H1 (cell line): ENCODE data around the gene PIGU. TPM values are rescaled to one million over a fixed set of nuclear protein-coding genes. Genes with fewer than 3 reads are reported as not detected.

Experiments used
- CTCF ChIA-PET: fragments of 300-600 bp; sonication (Branson Sonifier 250); formaldehyde crosslinking; loops from one replicate; lab custom pipeline; 2021; ENCODE audit not compliant: partially characterized antibody; lab: Charles Lee
- POLR2A ChIA-PET: fragments of 300-600 bp; sonication (Branson Sonifier 250); formaldehyde crosslinking; loops from one replicate; lab custom pipeline; 2021; ENCODE audit warnings: inconsistent platforms; ENCODE audit not compliant: partially characterized antibody; lab: Charles Lee
- DNase-seq, 2 experiments: peaks; one replicate each; pipeline versions ENCODE4 v3.0.0 to v3.0.0-alpha.2; 2010 to 2022; ENCODE audit warnings: low spot score in 2 of 2, low read depth in 1 of 2, mixed read lengths in 1 of 2
- FAIRE-seq: peaks from 2 replicates; lab custom pipeline; 2011; peaks lifted over from hg19 to GRCh38; lab: Jason Lieb, UNC
- H2AFZ ChIP-seq: 2 replicates; pipeline ENCODE4 v1.8.1; 2012; ENCODE audit warnings: low read length, inconsistent platforms
- H2AK5ac ChIP-seq: 2 replicates; pipeline ENCODE4 v1.6.1; 2013; ENCODE audit warnings: low read depth, low read length
- H2BK120ac ChIP-seq: replicated peaks from 2 replicates; pipeline ENCODE3; 2013; ENCODE audit warnings: low read depth, low read length, inconsistent platforms
- H2BK12ac ChIP-seq: 2 replicates; pipeline ENCODE4 v1.6.1; 2013; ENCODE audit warnings: low read depth, low read length
- H2BK15ac ChIP-seq: 2 replicates; pipeline ENCODE4 v1.6.1; 2013; ENCODE audit warnings: low read length
- H2BK20ac ChIP-seq: 2 replicates; pipeline ENCODE4 v1.6.1; 2013; ENCODE audit warnings: low read length
- H2BK5ac ChIP-seq: 2 replicates; pipeline ENCODE4 v1.6.1; 2013; ENCODE audit warnings: low read depth, low read length
- H3K14ac ChIP-seq: 2 replicates; pipeline ENCODE4 v1.6.1; 2013; ENCODE audit warnings: inconsistent platforms; ENCODE audit not compliant: insufficient read length
- H3K18ac ChIP-seq: 2 replicates; pipeline ENCODE4 v1.6.1; 2013; ENCODE audit warnings: low read length; ENCODE audit errors: extremely low read depth
- H3K23ac ChIP-seq: 2 replicates; pipeline ENCODE4 v1.6.1; 2013; ENCODE audit warnings: inconsistent platforms; ENCODE audit not compliant: insufficient read length
- H3K23me2 ChIP-seq: 2 replicates; pipeline ENCODE4 v1.6.1; 2013; ENCODE audit warnings: low read depth, low read length
- H3K27ac ChIP-seq: 2 replicates; pipeline ENCODE4 v1.6.1; 2011; ENCODE audit warnings: low read depth, low read length, inconsistent platforms
- H3K27me3 ChIP-seq, 4 experiments: replicated peaks in 1 of 4; 1 replicate in 1 of 4; 2 replicates in 3 of 4; pipeline versions ENCODE4 v1.6.1 to v1.8.1; 2011 to 2013; ENCODE audit warnings: low read length in 3 of 4, mild to moderate bottlenecking in 3 of 4, inconsistent platforms in 2 of 4, mixed read lengths in 2 of 4, moderate library complexity in 1 of 4; ENCODE audit not compliant: control insufficient read depth in 3 of 4, insufficient read depth in 3 of 4; ENCODE audit errors: extremely low read depth in 1 of 4
- H3K36me3 ChIP-seq, 4 experiments: 2 replicates each; pipeline versions ENCODE4 v1.6.1 to v1.8.1; 2011 to 2013; ENCODE audit warnings: mild to moderate bottlenecking in 4 of 4, low read length in 3 of 4, moderate library complexity in 2 of 4, control low read depth in 1 of 4, inconsistent platforms in 1 of 4; ENCODE audit not compliant: insufficient read depth in 4 of 4, control insufficient read depth in 2 of 4
- H3K4ac ChIP-seq: replicated peaks from 2 replicates; pipeline ENCODE3; 2013; ENCODE audit warnings: low read length, low read depth, mixed read lengths, inconsistent platforms; ENCODE audit not compliant: insufficient read length
- H3K4me1 ChIP-seq, 4 experiments: replicated peaks in 1 of 4; 1 replicate in 1 of 4; 2 replicates in 3 of 4; pipeline versions ENCODE4 v1.6.1 to v1.8.1; 2011 to 2013; ENCODE audit warnings: low read length in 3 of 4, inconsistent platforms in 2 of 4, mixed read lengths in 1 of 4; ENCODE audit not compliant: insufficient read depth in 4 of 4, control insufficient read depth in 3 of 4
- H3K4me2 ChIP-seq, 2 experiments: 2 replicates each; pipeline versions ENCODE4 v1.6.1 to v1.8.1; 2011 to 2013; ENCODE audit warnings: low read depth in 2 of 2, low read length in 2 of 2, control low read depth in 1 of 2, inconsistent platforms in 1 of 2, mild to moderate bottlenecking in 1 of 2; ENCODE audit not compliant: insufficient read depth in 1 of 2
- H3K4me3 ChIP-seq, 4 experiments: fragments of 200-600, 300-600 bp in 1 of 4; sonication (generic), shearing (Covaris generic), sonication (Bioruptor Twin) in 1 of 4; 2 replicates each; pipeline versions ENCODE4 v1.5.1 to v1.8.1; 2011 to 2016; ENCODE audit warnings: low read length in 4 of 4, low read depth in 3 of 4, control low read depth in 2 of 4, inconsistent platforms in 2 of 4, mild to moderate bottlenecking in 2 of 4, mixed read lengths in 1 of 4, moderate library complexity in 1 of 4; ENCODE audit not compliant: insufficient read depth in 2 of 4; ENCODE audit errors: extremely low read depth in 1 of 4
- H3K56ac ChIP-seq: replicated peaks from 2 replicates; pipeline ENCODE3; 2013; ENCODE audit warnings: low read depth, mild to moderate bottlenecking, mixed read lengths, low read length, inconsistent platforms; ENCODE audit not compliant: insufficient read length
- H3K79me1 ChIP-seq: 2 replicates; pipeline ENCODE4 v1.6.1; 2013; ENCODE audit warnings: low read depth, low read length, control low read depth
- H3K79me2 ChIP-seq, 2 experiments: 2 replicates each; pipeline versions ENCODE4 v1.6.1 to v1.8.1; 2012 to 2013; ENCODE audit warnings: low read length in 2 of 2, mild to moderate bottlenecking in 2 of 2, inconsistent platforms in 1 of 2; ENCODE audit not compliant: insufficient read depth in 2 of 2, control insufficient read depth in 1 of 2
- H3K9ac ChIP-seq, 4 experiments: replicated peaks in 1 of 4; 1 replicate in 1 of 4; 2 replicates in 3 of 4; pipeline versions ENCODE4 v1.6.1 to v1.8.1; 2011 to 2013; ENCODE audit warnings: low read depth in 3 of 4, low read length in 3 of 4, control low read depth in 2 of 4, mild to moderate bottlenecking in 2 of 4, moderate library complexity in 2 of 4, inconsistent platforms in 1 of 4; ENCODE audit errors: extremely low read depth in 1 of 4
- H3K9me3 ChIP-seq, 2 experiments: 2 replicates each; pipeline versions ENCODE4 v1.6.1 to v1.8.1; 2012 to 2013; ENCODE audit warnings: mild to moderate bottlenecking in 2 of 2, moderate library complexity in 2 of 2, control low read depth in 1 of 2, inconsistent platforms in 1 of 2, low read depth in 1 of 2, low read length in 1 of 2, mixed read lengths in 1 of 2; ENCODE audit not compliant: insufficient read depth in 2 of 2
- H4K20me1 ChIP-seq, 2 experiments: replicated peaks in 1 of 2; 2 replicates each; pipeline versions ENCODE3 to v1.8.1; 2011 to 2013; ENCODE audit warnings: inconsistent platforms in 2 of 2, low read length in 2 of 2, mild to moderate bottlenecking in 1 of 2; ENCODE audit not compliant: insufficient read depth in 2 of 2, control insufficient read depth in 1 of 2
- H4K5ac ChIP-seq: 2 replicates; pipeline ENCODE4 v1.6.1; 2013; ENCODE audit warnings: low read length, low read depth, mixed read lengths, inconsistent platforms; ENCODE audit not compliant: insufficient read length
- H4K8ac ChIP-seq: 2 replicates; pipeline ENCODE4 v1.8.0; 2013; ENCODE audit warnings: mild to moderate bottlenecking, moderate library complexity, low read length, inconsistent platforms; ENCODE audit not compliant: insufficient read depth; ENCODE audit errors: extremely low read depth
- H4K91ac ChIP-seq: replicated peaks from 2 replicates; pipeline ENCODE3; 2013; ENCODE audit warnings: low read length, mixed read lengths, inconsistent platforms; ENCODE audit not compliant: insufficient read length
- CREB1 ChIP-seq: IDR thresholded peaks from 2 replicates; pipeline ENCODE4 v1.6.1; 2012; ENCODE audit warnings: inconsistent platforms
- FOSL1 ChIP-seq: IDR thresholded peaks from 2 replicates; pipeline ENCODE4 v1.6.1; 2011; ENCODE audit warnings: mild to moderate bottlenecking, low read depth, low read length, moderate library complexity; ENCODE audit not compliant: insufficient read depth
- TAF1 ChIP-seq: IDR thresholded peaks from 2 replicates; pipeline ENCODE4 v1.6.1; 2011; ENCODE audit warnings: mild to moderate bottlenecking, low read depth, low read length
- TCF12 ChIP-seq: IDR thresholded peaks from 2 replicates; pipeline ENCODE4 v1.6.1; 2011; ENCODE audit warnings: low read depth, mild to moderate bottlenecking, low read length
- TEAD4 ChIP-seq: IDR thresholded peaks from 2 replicates; pipeline ENCODE4 v1.6.1; 2012; ENCODE audit warnings: low read depth, low read length, inconsistent platforms, mixed read lengths
- WGBS, 2 experiments: shearing (Covaris generic) in 1 of 2; methylation state at CpG; one replicate each; pipeline versions ENCODE4 v1.1.6 to v1.1.7; 2013 to 2015; ENCODE audit warnings: low lambda C conversion rate in 2 of 2, mixed read lengths in 2 of 2, inconsistent platforms in 1 of 2, low coverage in 1 of 2, missing lambda C conversion rate in 1 of 2; ENCODE audit not compliant: insufficient replicate concordance in 2 of 2, insufficient coverage in 1 of 2, insufficient read length in 1 of 2; ENCODE audit errors: extremely low coverage in 1 of 2, missing lambda C conversion rate in 1 of 2; 5-methylcytosine and 5-hydroxymethylcytosine counted together
- polyA plus RNA-seq, 7 experiments: library from polyadenylated mRNA; depleted of rRNA in 3 of 7; stranded (reverse) in 5 of 7; unstranded in 2 of 7; fragments of >200 nt in 5 of 7; fragments of 200-250 nt in 2 of 7; gene quantifications; 1 replicate in 5 of 7; 2 replicates in 1 of 7; 4 replicates in 1 of 7; pipeline versions ENCODE4 v1.2.1 to v1.2.3, GENCODE V29; 2011 to 2013; ENCODE audit warnings: missing spikeins in 2 of 7, mixed read lengths in 2 of 7
- total RNA-seq: library from RNA; stranded (reverse); fragmentation: NEBNext Ultra II Directional; extraction: Animal tissue kit (Norgen Biotek cat#: 25700); gene quantifications from 2 replicates; pipeline ENCODE4 v1.2.1, GENCODE V29; 2021

The PIGU gene
- total and polyA plus RNA-seq, 2 of the 8 experiments (the other 6 are each of a cell fraction or from before 2014, with no cell fraction given): 28.3 to 117 TPM

GRCh38 chr20:34710861-34711574 lies 34.1 kb upstream of the PIGU start:
- TF ChIP-seq TCF12 (no peak), TEAD4 (no peak), TAF1 (no peak), CREB1 (no peak), FOSL1 (no peak)
- Histone ChIP-seq H2AFZ (no peak overlapping the region), H3K9me3 (no peaks in the 10 kb centered on the region), H3K4ac (no peak overlapping the region), H4K91ac (no peak overlapping the region), H3K23ac (no peak overlapping the region), H2BK12ac (no peak overlapping the region), H3K79me2 (no peaks in the 10 kb centered on the region), H4K5ac (no peak overlapping the region), H3K9ac (no peak overlapping the region), H2BK5ac (no peak overlapping the region), H2BK20ac (no peak overlapping the region), H3K4me3 (no peak overlapping the region; a peak in 1 of 8 replicates), H3K36me3 (no peaks in the 10 kb centered on the region), H3K56ac (no peak overlapping the region), H3K27me3 (peaks cover 9 to 28% (median 21%) of the 10 kb centered on the region in 4 experiments), H3K18ac (no peak overlapping the region), H4K20me1 (peaks cover 0 to 8% of the 10 kb centered on the region in 2 experiments), H3K27ac (no peak overlapping the region), H3K4me1 (peaks cover 0 to 4% (median 1%) of the 10 kb centered on the region in 4 experiments; a peak in 3 of 7 replicates), H2AK5ac (no peak overlapping the region), H3K79me1 (no peaks in the 10 kb centered on the region), H3K4me2 (peak overlapping the region in 1 of 2 experiments; percentile 80; a peak in 2 of 4 replicates), H3K23me2 (peaks cover 12% of the 10 kb centered on the region; the same call in 1 of the 2 replicates), H2BK15ac (no peak overlapping the region), H4K8ac (peak overlapping the region; percentile 22), H3K14ac (no peak overlapping the region), H2BK120ac (no peak overlapping the region)
- POLR2A ChIA-PET: interaction anchor here (0.6 to 1.4 kb wide), 3 partner anchors 167 to 270 kb away, joined by 3 read pairs; no protein-coding TSS in a partner anchor
- DNase-seq (no peak), FAIRE-seq (no peak)
- CTCF ChIA-PET: interaction anchor here (0.6 to 6.5 kb wide), 6 partner anchors 9 to 398 kb away, joined by 3 to 48 read pairs (median 3); no protein-coding TSS in a partner anchor
- 78% methylated on average over 9 of the region's 9 CpGs; no CpG with 5 or more reads in 1 of the 2 experiments for WGBS, 2 experiments
